WERI-Rb-1 (cell line): ENCODE measurements around the gene RFX1.
A peak's percentile ranks its signal among the peaks of the same experiment; 100 is the strongest.

ENCODE experiments used
- DNase-seq: peaks from one replicate; pipeline ENCODE4 v3.0.0-alpha.2; 2020
- H3K27ac ChIP-seq: fragments of 250-450 bp; sonication (Bioruptor Pico); 2 replicates; pipeline ENCODE4 v1.5.1; 2020; ENCODE audit warnings: mild to moderate bottlenecking, moderate library complexity
- H3K27me3 ChIP-seq: fragments of 250-450 bp; sonication (Bioruptor Pico); 2 replicates; pipeline ENCODE4 v1.5.1; 2021; ENCODE audit warnings: mild to moderate bottlenecking, low read depth, moderate library complexity; ENCODE audit not compliant: insufficient read depth, severe bottlenecking
- H3K36me3 ChIP-seq: fragments of 250-450 bp; sonication (Bioruptor Pico); 2 replicates; pipeline ENCODE4 v1.5.1; 2020; ENCODE audit warnings: mild to moderate bottlenecking, moderate library complexity
- H3K4me3 ChIP-seq: 2 replicates; pipeline ENCODE4 v1.5.1; 2011; ENCODE audit warnings: low read depth, mild to moderate bottlenecking, control low read depth, low read length
- H3K9me3 ChIP-seq: fragments of 250-450 bp; sonication (Bioruptor Pico); 2 replicates; pipeline ENCODE4 v1.5.1; 2021; ENCODE audit warnings: mild to moderate bottlenecking, moderate library complexity; ENCODE audit not compliant: severe bottlenecking
- TF ChIP-seq, protein P1 (sequence below): IDR thresholded peaks from 2 replicates; pipeline ENCODE4 v1.5.1; 2011; ENCODE audit warnings: low read depth, mild to moderate bottlenecking, control low read depth, inconsistent platforms, low read length

Gene RFX1

DNA sequence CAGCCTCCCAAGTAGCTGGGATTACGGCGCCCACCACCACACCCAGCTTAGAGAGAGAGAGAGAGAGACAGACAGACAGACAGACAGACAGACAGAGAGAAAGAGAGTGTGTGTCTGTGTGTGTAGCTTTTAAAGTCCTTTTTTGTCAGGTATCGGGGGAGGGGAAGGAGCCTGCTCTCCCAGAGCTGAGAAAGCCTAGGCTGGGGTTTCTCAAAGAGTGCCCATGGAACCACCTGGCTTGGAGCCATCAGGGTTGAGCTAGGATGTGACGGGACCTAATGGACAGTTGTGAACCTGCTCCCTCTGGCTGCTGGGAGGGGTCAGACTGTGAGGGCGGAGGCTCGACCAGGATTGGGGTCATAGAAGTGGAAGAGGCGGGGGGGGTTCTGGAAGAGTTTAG, 16.6 kb downstream of the RFX1 start:
- Histone ChIP-seq H3K36me3 (peaks cover 22% of the 10 kb centered on the region), H3K9me3 (no peaks in the 10 kb centered on the region), H3K4me3 (no peak overlapping the region), H3K27ac (no peak overlapping the region), H3K27me3 (no peaks in the 10 kb centered on the region)
- TF ChIP-seq, protein P1, sequence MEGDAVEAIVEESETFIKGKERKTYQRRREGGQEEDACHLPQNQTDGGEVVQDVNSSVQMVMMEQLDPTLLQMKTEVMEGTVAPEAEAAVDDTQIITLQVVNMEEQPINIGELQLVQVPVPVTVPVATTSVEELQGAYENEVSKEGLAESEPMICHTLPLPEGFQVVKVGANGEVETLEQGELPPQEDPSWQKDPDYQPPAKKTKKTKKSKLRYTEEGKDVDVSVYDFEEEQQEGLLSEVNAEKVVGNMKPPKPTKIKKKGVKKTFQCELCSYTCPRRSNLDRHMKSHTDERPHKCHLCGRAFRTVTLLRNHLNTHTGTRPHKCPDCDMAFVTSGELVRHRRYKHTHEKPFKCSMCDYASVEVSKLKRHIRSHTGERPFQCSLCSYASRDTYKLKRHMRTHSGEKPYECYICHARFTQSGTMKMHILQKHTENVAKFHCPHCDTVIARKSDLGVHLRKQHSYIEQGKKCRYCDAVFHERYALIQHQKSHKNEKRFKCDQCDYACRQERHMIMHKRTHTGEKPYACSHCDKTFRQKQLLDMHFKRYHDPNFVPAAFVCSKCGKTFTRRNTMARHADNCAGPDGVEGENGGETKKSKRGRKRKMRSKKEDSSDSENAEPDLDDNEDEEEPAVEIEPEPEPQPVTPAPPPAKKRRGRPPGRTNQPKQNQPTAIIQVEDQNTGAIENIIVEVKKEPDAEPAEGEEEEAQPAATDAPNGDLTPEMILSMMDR = no peak
- no peak for DNase-seq

DNA sequence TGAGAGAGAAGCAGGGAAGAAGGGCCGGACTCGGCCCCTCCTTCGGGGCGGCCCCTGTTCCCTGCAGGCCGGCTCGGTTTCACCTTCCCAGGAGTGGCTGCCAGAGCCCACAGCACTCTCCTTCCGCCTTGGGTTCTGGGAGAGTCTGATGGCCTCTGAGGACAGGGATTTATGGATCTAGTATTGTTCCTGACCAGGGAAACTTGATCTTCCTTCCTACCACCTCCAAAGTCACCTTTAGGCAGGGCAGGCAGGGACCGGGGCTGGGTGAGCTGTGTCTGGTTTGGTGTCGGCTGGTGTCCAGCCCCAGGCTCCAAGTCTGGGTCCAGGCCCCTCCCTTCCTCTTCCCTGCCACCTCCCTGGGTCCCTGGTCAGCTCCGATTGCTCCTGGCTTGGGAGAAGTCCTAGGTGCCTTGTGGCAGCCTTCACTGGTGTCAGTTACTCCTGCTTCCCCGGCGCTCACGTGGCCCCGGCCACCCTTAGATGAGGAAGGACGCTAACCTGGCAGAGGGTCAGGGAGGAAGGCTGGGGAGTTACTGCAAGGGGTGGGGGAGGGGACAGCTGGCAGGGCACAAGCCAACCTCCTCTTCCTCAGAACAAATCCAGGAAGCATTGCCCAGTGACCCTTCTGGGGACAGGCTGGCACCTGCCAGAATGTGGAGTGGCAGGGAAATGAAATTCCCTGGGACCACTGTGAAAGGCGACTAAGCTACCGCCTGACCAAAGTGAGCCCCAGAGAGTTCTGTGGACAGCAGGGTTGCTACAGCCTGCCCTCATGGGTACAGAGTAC, 18.8 kb downstream of the RFX1 start:
- H3K27me3 ChIP-seq = no peaks in the 10 kb centered on the region
- H3K27ac ChIP-seq = peak overlapping the region; percentile 23; the same call in 1 of the 2 replicates
- H3K4me3 ChIP-seq = no peak overlapping the region
- no peaks in the 10 kb centered on the region for H3K9me3 ChIP-seq
- H3K36me3 ChIP-seq = peaks cover 20% of the 10 kb centered on the region
- no peak for DNase-seq
- TF ChIP-seq, protein P1 = no peak

GRCh38 chr19:13986348-13986904, 19.7 kb downstream of the RFX1 start:
- Histone ChIP-seq H3K27ac (peak overlapping the region; percentile 50), H3K27me3 (no peaks in the 10 kb centered on the region), H3K9me3 (no peaks in the 10 kb centered on the region), H3K4me3 (no peak overlapping the region), H3K36me3 (peaks cover 20% of the 10 kb centered on the region)
- no peak for DNase-seq
- TF ChIP-seq, protein P1 = no peak

- Histone ChIP-seq H3K4me3 (no peak overlapping the region), H3K9me3 (no peaks in the 10 kb centered on the region), H3K36me3 (peaks cover 17% of the 10 kb centered on the region), H3K27ac (peak overlapping the region; percentile 50), H3K27me3 (no peaks in the 10 kb centered on the region)
- DNase-seq = peak; percentile 27
- TF ChIP-seq, protein P1 = no peak
Measured at GRCh38 chr19:13985771-13986347, 20.3 kb downstream of the RFX1 start.

- H3K27me3 ChIP-seq = no peaks in the 10 kb centered on the region
- no peak overlapping the region for H3K4me3 ChIP-seq
- peak overlapping the region; percentile 34; the same call in 1 of the 2 replicates for H3K27ac ChIP-seq
- no peaks in the 10 kb centered on the region for H3K9me3 ChIP-seq
- no peak for DNase-seq
- TF ChIP-seq, protein P1 = no peak
- peaks cover 19% of the 10 kb centered on the region for H3K36me3 ChIP-seq
Measured at GRCh38 chr19:13984875-13985741, 21.0 kb downstream of the RFX1 start.
